Trophoblast cell (in vitro differentiated cells and primary cell): ENCODE results near the gene CSF1R.

Source experiments
- DNase-seq, 2 donors: peaks; one replicate each; pipeline ENCODE4 v3.0.0-alpha.2; 2016
- H2AFZ ChIP-seq: 2 replicates; pipeline ENCODE4 v1.6.1; 2013; ENCODE audit warnings: low read length, moderate library complexity, mild to moderate bottlenecking; ENCODE audit not compliant: insufficient read depth, poor library complexity
- H2AK5ac ChIP-seq: 2 replicates; pipeline ENCODE4 v1.6.1; 2013; ENCODE audit warnings: mild to moderate bottlenecking, low read length
- H2BK120ac ChIP-seq: 2 replicates; pipeline ENCODE4 v1.6.1; 2013; ENCODE audit warnings: low read length, mild to moderate bottlenecking, moderate library complexity; ENCODE audit not compliant: insufficient read depth, poor library complexity
- H2BK12ac ChIP-seq: 2 replicates; pipeline ENCODE4 v1.6.1; 2013; ENCODE audit warnings: mild to moderate bottlenecking, low read length, moderate library complexity
- H2BK5ac ChIP-seq: 2 replicates; pipeline ENCODE4 v1.6.1; 2013; ENCODE audit warnings: low read length, low read depth, moderate library complexity, mild to moderate bottlenecking; ENCODE audit not compliant: poor library complexity
- H3K14ac ChIP-seq: 2 replicates; pipeline ENCODE4 v1.6.1; 2013; ENCODE audit warnings: mild to moderate bottlenecking, low read length
- H3K18ac ChIP-seq: 2 replicates; pipeline ENCODE4 v1.6.1; 2013; ENCODE audit warnings: mild to moderate bottlenecking, low read length
- H3K23ac ChIP-seq: 2 replicates; pipeline ENCODE4 v1.6.1; 2013; ENCODE audit warnings: low read length
- H3K27ac ChIP-seq: 2 replicates; pipeline ENCODE4 v1.5.1; 2013; ENCODE audit warnings: low read depth, mild to moderate bottlenecking, inconsistent platforms, low read length, moderate library complexity
- H3K27me3 ChIP-seq: 2 replicates; pipeline ENCODE4 v1.6.1; 2013; ENCODE audit warnings: inconsistent platforms, mild to moderate bottlenecking, low read length, moderate library complexity; ENCODE audit not compliant: insufficient read depth
- H3K36me3 ChIP-seq, 2 experiments: 1 replicate in 1 of 2; 2 replicates in 1 of 2; pipeline ENCODE4 v1.6.1; 2013; ENCODE audit warnings: low read length in 2 of 2, mild to moderate bottlenecking in 2 of 2, moderate library complexity in 1 of 2; ENCODE audit not compliant: insufficient read depth in 2 of 2, control insufficient read depth in 1 of 2
- H3K4ac ChIP-seq: 2 replicates; pipeline ENCODE4 v1.6.1; 2013; ENCODE audit warnings: low read depth, mild to moderate bottlenecking, low read length, moderate library complexity
- H3K4me1 ChIP-seq, 2 experiments: 1 replicate in 1 of 2; 2 replicates in 1 of 2; pipeline ENCODE4 v1.6.1; 2013; ENCODE audit warnings: low read length in 2 of 2, mild to moderate bottlenecking in 2 of 2, moderate library complexity in 1 of 2; ENCODE audit not compliant: insufficient read depth in 2 of 2, control insufficient read depth in 1 of 2
- H3K4me2 ChIP-seq: 2 replicates; pipeline ENCODE4 v1.6.1; 2013; ENCODE audit warnings: inconsistent platforms, mild to moderate bottlenecking, low read length, moderate library complexity
- H3K4me3 ChIP-seq: 2 replicates; pipeline ENCODE4 v1.5.1; 2013; ENCODE audit warnings: mild to moderate bottlenecking, low read depth, low read length, inconsistent platforms
- H3K79me1 ChIP-seq: one replicate; pipeline ENCODE4 v1.6.1; 2013; ENCODE audit warnings: low read length
- H3K79me2 ChIP-seq: 2 replicates; pipeline ENCODE4 v1.6.1; 2013; ENCODE audit warnings: low read length, mild to moderate bottlenecking; ENCODE audit not compliant: control insufficient read depth, insufficient read depth, poor library complexity
- H3K9ac ChIP-seq: 2 replicates; pipeline ENCODE4 v1.6.1; 2013; ENCODE audit warnings: mild to moderate bottlenecking, low read length
- H3K9me3 ChIP-seq: 2 replicates; pipeline ENCODE4 v1.6.1; 2013; ENCODE audit warnings: low read depth, mild to moderate bottlenecking, control low read depth, inconsistent platforms, low read length; ENCODE audit not compliant: insufficient read depth
- H4K12ac ChIP-seq: 2 replicates; pipeline ENCODE4 v1.6.1; 2013; ENCODE audit warnings: low read depth, mild to moderate bottlenecking, low read length, moderate library complexity
- H4K8ac ChIP-seq: 2 replicates; pipeline ENCODE4 v1.6.1; 2013; ENCODE audit warnings: low read depth, mild to moderate bottlenecking, low read length, moderate library complexity
- H4K91ac ChIP-seq: one replicate; pipeline ENCODE4 v1.6.1; 2013; ENCODE audit warnings: low read depth, mild to moderate bottlenecking, low read length, moderate library complexity
- WGBS: extraction: QIAGEN DNeasy Blood & Tissue Kit; methylation state at CpG from one replicate; pipeline ENCODE4 v1.1.7; 2013; ENCODE audit warnings: missing lambda C conversion rate; ENCODE audit not compliant: insufficient read length, insufficient coverage; ENCODE audit errors: extremely low coverage; 5-methylcytosine and 5-hydroxymethylcytosine counted together

CSF1R gene

DNA sequence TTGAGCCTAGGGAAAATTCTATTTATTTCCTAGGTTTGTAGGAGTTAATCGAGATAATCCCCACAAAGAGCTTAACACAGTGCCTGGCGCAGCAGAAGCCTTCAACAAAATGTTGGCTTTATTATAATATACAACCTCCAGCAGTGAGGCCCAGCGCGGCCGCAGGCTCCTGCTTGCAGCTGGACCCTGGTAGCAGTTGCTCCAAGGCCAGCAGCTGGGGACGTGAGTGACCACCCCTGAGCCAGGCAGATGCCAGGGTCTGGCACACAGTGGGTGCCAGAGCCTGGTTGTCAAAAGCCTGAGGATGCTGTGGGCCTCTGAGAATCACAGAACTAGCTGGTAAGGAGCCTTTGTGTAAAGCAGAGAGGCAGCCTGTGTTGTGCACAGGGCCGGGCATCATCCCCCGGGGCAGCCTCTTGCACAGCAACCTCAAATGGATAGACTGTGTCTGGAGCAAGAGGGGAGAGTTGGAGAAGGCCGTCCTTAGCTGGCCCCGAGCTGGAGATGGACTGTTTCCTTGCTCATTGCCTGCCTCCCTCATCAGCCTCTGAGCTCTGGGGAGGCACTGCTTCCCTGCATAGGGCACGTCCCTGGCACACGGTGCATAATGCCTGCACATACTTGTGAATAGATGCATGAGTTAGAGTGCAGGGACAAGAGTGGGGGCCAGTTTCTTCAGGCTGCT lies 17.3 kb downstream of the CSF1R start:
- H3K79me2 ChIP-seq, result no peaks in the 10 kb centered on the region
- H3K23ac ChIP-seq, result no peak overlapping the region
- H2AFZ ChIP-seq, result no peak overlapping the region
- no peak for DNase-seq
- H3K27ac ChIP-seq, result no peak overlapping the region
- H2AK5ac ChIP-seq, result no peak overlapping the region
- no peak overlapping the region for H4K12ac ChIP-seq
- no peak overlapping the region for H4K8ac ChIP-seq
- no peak overlapping the region for H2BK12ac ChIP-seq
- H3K9me3 ChIP-seq, result peaks cover 2% of the 10 kb centered on the region
- H3K4me1 ChIP-seq, result peaks cover 0 to 5% of the 10 kb centered on the region in 2 experiments
- H2BK120ac ChIP-seq, result no peak overlapping the region
- H3K18ac ChIP-seq, result no peak overlapping the region
- H3K27me3 ChIP-seq, result no peaks in the 10 kb centered on the region
- H3K9ac ChIP-seq, result no peak overlapping the region
- H3K14ac ChIP-seq, result no peak overlapping the region
- no peaks in the 10 kb centered on the region for H3K79me1 ChIP-seq
- no peak overlapping the region for H4K91ac ChIP-seq
- H3K4ac ChIP-seq, result no peak overlapping the region
- H3K4me2 ChIP-seq, result no peak overlapping the region
- H3K4me3 ChIP-seq, result no peak overlapping the region
- WGBS, result no CpG with 5 or more reads among the region's 12 CpGs
- H2BK5ac ChIP-seq, result no peak overlapping the region
- H3K36me3 ChIP-seq, result peaks cover 36 to 42% of the 10 kb centered on the region in 2 experiments

DNA sequence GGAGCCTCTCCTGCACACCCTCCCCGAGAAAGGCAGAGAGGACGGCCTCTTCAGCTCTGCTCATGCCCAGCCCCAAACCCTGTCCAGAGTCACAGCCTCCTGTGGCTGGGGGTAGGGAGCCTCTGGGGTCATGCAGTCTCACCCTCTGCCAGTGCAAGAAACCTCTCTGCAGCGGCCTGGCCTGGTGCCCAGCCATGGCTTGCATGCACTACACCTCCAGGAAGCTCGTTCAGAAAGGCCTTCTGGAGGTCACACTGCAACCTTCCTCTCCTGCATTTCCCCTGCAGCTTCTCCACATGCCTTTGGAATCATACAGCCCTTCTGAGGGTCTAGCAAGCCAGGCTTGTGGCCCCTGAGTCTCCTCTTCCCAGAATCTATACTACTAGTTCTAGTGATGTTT lies 17.9 kb downstream of the CSF1R start:
- Histone ChIP-seq H4K91ac (no peak overlapping the region), H3K23ac (no peak overlapping the region), H2BK120ac (no peak overlapping the region), H3K79me2 (no peaks in the 10 kb centered on the region), H4K12ac (no peak overlapping the region), H2BK5ac (no peak overlapping the region), H3K79me1 (no peaks in the 10 kb centered on the region), H3K27me3 (no peaks in the 10 kb centered on the region), H3K9me3 (peaks cover 2% of the 10 kb centered on the region), H3K36me3 (peaks cover 40 to 42% of the 10 kb centered on the region in 2 experiments), H2AFZ (no peak overlapping the region), H4K8ac (no peak overlapping the region), H2AK5ac (no peak overlapping the region), H3K4me1 (peaks cover 0 to 5% of the 10 kb centered on the region in 2 experiments), H3K14ac (no peak overlapping the region), H3K18ac (no peak overlapping the region), H3K4me2 (no peak overlapping the region), H2BK12ac (no peak overlapping the region), H3K9ac (no peak overlapping the region), H3K27ac (no peak overlapping the region), H3K4me3 (no peak overlapping the region), H3K4ac (no peak overlapping the region)
- no peak for DNase-seq
- WGBS, result no CpG with 5 or more reads among the region's 4 CpGs

DNA sequence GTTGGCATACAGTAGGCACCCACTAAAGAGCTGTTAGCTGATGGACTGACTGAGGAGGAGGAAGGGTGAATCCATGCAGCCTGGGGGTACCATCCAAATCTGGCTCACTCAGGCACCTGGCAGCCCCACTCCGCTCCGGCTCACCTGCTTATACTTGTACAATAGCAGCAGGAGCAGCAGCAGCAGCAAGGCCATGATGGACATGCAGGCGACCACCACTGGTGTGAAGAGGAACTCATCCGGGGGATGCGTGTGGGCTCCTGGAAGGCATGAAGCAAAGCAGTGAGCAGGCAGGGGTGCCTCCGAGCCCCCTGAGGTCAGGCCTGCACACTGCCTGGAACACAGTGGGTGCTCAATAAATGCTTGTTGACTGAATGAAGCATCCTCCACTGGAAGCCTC lies 18.3 kb downstream of the CSF1R start:
- H3K9me3 ChIP-seq, result peaks cover 2% of the 10 kb centered on the region
- H2AK5ac ChIP-seq, result no peak overlapping the region
- no peak overlapping the region for H3K14ac ChIP-seq
- H2BK120ac ChIP-seq, result no peak overlapping the region
- H2BK12ac ChIP-seq, result no peak overlapping the region
- no peak overlapping the region for H4K8ac ChIP-seq
- H3K4ac ChIP-seq, result no peak overlapping the region
- H3K79me2 ChIP-seq, result no peaks in the 10 kb centered on the region
- H3K23ac ChIP-seq, result no peak overlapping the region
- no peak for DNase-seq
- no peak overlapping the region for H4K12ac ChIP-seq
- H3K27ac ChIP-seq, result no peak overlapping the region
- H3K36me3 ChIP-seq, result peaks cover 38 to 39% of the 10 kb centered on the region in 2 experiments
- no peaks in the 10 kb centered on the region for H3K27me3 ChIP-seq
- no peaks in the 10 kb centered on the region for H3K79me1 ChIP-seq
- no peak overlapping the region for H2BK5ac ChIP-seq
- H3K4me1 ChIP-seq, result peaks cover 0 to 5% of the 10 kb centered on the region in 2 experiments
- no peak overlapping the region for H2AFZ ChIP-seq
- H4K91ac ChIP-seq, result no peak overlapping the region
- no CpG with 5 or more reads among the region's 6 CpGs for WGBS
- H3K4me2 ChIP-seq, result no peak overlapping the region
- no peak overlapping the region for H3K18ac ChIP-seq
- H3K4me3 ChIP-seq, result no peak overlapping the region
- H3K9ac ChIP-seq, result no peak overlapping the region

DNA sequence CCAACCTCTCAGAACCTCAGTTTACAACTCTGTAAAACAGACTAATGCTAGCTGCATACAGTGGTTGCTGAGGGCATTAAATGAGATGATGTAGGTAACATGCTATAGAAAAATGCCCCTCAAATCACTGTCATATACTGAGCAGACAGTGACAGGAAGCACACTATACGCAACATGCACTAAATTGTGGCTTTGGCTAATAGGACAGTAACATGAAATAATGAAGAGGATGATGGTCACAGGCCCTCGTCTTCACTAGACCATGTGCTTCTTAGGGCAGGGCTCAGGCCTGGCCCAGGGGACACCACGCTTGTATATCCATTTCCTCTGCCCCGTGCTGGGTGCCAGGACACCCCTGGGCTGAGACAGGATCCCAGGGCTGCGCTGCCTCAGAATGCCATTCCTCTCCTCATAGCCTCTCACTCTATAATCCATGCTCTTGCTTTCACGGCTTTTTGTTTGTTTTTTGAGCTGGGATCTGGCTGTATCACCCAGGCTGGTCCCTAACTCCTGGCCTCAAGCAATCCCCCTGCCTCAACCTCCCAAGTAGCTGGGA lies 18.9 kb downstream of the CSF1R start:
- Histone ChIP-seq H4K8ac (no peak overlapping the region), H3K18ac (no peak overlapping the region), H4K91ac (no peak overlapping the region), H3K79me1 (no peaks in the 10 kb centered on the region), H2BK12ac (no peak overlapping the region), H4K12ac (no peak overlapping the region), H2AFZ (no peak overlapping the region), H3K4me2 (no peak overlapping the region), H2BK120ac (no peak overlapping the region), H3K14ac (no peak overlapping the region), H2BK5ac (no peak overlapping the region), H3K4ac (no peak overlapping the region), H3K9me3 (peaks cover 2% of the 10 kb centered on the region), H3K36me3 (peaks cover 35 to 36% of the 10 kb centered on the region in 2 experiments), H3K23ac (no peak overlapping the region), H3K27ac (no peak overlapping the region), H2AK5ac (no peak overlapping the region), H3K27me3 (no peaks in the 10 kb centered on the region), H3K4me1 (peaks cover 0 to 5% of the 10 kb centered on the region in 2 experiments), H3K9ac (no peak overlapping the region), H3K4me3 (no peak overlapping the region), H3K79me2 (no peaks in the 10 kb centered on the region)
- DNase-seq, result no peak
- WGBS, result no CpG with 5 or more reads among the region's 6 CpGs
